ENCODE data around the gene POR. TPM values are rescaled to one million over a fixed set of nuclear protein-coding genes. Genes with fewer than 3 reads are reported as not detected.
"Not testable (repeated sequence)": the region's sequence is repeated elsewhere in the genome, so short reads cannot be mapped to it uniquely, and the experiment has no call there.

POR gene
- total RNA-seq, 5 donors from 2014 or later (not counting 1 experiment from before 2014, with no cell fraction given), result 41.1 to 83.3 (median 58.8) TPM

DNA sequence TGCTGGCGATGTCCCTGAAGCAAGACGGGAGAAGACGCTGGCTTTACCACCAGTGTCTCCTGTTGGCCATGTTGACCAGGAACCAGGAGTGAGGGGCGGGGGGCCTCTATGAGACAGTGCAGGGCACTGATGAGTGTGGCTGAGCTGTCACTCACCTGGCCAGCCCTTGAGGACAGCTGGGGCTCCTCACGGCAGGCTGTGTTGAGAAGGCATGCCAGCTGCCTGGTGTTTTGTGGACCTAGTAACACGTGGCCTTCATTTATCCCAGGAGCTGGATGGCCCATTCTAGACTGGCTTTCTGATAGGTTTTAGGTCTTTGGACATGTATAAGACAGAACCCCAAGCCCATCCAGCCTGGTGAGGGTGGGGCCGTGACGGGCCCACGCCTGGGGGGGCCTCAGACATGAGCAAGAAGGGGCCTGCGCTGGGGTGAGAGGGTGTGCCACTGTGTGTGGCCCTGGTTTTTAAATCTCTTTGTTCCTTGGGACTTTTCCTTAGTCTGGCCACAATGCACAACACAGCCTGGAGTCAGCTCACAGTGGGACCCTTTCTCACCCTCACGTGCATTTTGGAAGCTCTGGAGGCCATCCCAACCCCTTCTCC lies 25.6 kb upstream of the POR start:
- ATAC-seq (replicated peaks in 1 of 4) (peak in 2 of 4 experiments; percentile 12 to 15), DNase-seq (no peak)
- Histone ChIP-seq H3K9me3 (no peaks in the 10 kb centered on the region), H3K4me1 (ENCODE audit: control insufficient read depth in 1 of 2, extremely low read depth in 1 of 2, insufficient read depth in 2 of 2, low read length in 2 of 2) (peaks cover 0 to 2% of the 10 kb centered on the region in 2 experiments), H3K4me3 (ENCODE audit: control insufficient read depth in 1 of 2, extremely low read depth in 1 of 2, low read length in 1 of 2) (no peak overlapping the region), H3K27me3 (replicated peaks in 1 of 2; ENCODE audit: control insufficient read depth in 2 of 2, extremely low read depth in 1 of 2, insufficient read depth in 2 of 2, low read length in 1 of 2) (no peaks in the 10 kb centered on the region), H3K36me3 (ENCODE audit: control insufficient read depth in 2 of 2, extremely low read depth in 1 of 2, insufficient read depth in 1 of 2, low read length in 1 of 2) (peaks cover 9 to 41% of the 10 kb centered on the region in 2 donors), H3K27ac (ENCODE audit: low read length) (no peak overlapping the region)
- 92% methylated on average over 7 of the region's 11 CpGs for WGBS (ENCODE audit: insufficient coverage)
- CTCF ChIA-PET, result no interaction called here
- no peaks in the 10 kb centered on the region for H3K9me3 Mint-ChIP-seq
- H3K27ac Mint-ChIP-seq, result peak overlapping the region in 1 of 2 donors; percentile 44
- POLR2A ChIA-PET, result no interaction called here
- peaks cover 20% of the 10 kb centered on the region for H3K36me3 Mint-ChIP-seq
- no peak overlapping the region for H3K4me3 Mint-ChIP-seq
- peaks cover 0 to 2% (median 0%) of the 10 kb centered on the region in 3 donors for H3K4me1 Mint-ChIP-seq
- H3K27me3 Mint-ChIP-seq, result no peaks in the 10 kb centered on the region

GRCh38 chr7:75889826-75890225 lies 25.1 kb upstream of the POR start:
- Mint-ChIP-seq H3K9me3 (no peaks in the 10 kb centered on the region), H3K36me3 (peaks cover 16% of the 10 kb centered on the region), H3K27ac (no peak overlapping the region), H3K27me3 (no peaks in the 10 kb centered on the region), H3K4me1 (peaks cover 0 to 2% (median 0%) of the 10 kb centered on the region in 3 donors), H3K4me3 (no peak overlapping the region)
- DNase-seq (no peak), ATAC-seq (replicated peaks in 1 of 4) (no peak)
- Histone ChIP-seq H3K27ac (ENCODE audit: low read length) (no peak overlapping the region), H3K27me3 (replicated peaks in 1 of 2; ENCODE audit: control insufficient read depth in 2 of 2, extremely low read depth in 1 of 2, insufficient read depth in 2 of 2, low read length in 1 of 2) (no peaks in the 10 kb centered on the region), H3K36me3 (ENCODE audit: control insufficient read depth in 2 of 2, extremely low read depth in 1 of 2, insufficient read depth in 1 of 2, low read length in 1 of 2) (peaks cover 9 to 37% of the 10 kb centered on the region in 2 donors), H3K4me1 (ENCODE audit: control insufficient read depth in 1 of 2, extremely low read depth in 1 of 2, insufficient read depth in 2 of 2, low read length in 2 of 2) (peaks cover 0 to 2% of the 10 kb centered on the region in 2 experiments), H3K9me3 (no peaks in the 10 kb centered on the region), H3K4me3 (ENCODE audit: control insufficient read depth in 1 of 2, extremely low read depth in 1 of 2, low read length in 1 of 2) (no peak overlapping the region)
- CTCF ChIA-PET, result no interaction called here
- WGBS (ENCODE audit: insufficient coverage), result 69% methylated on average over 8 of the region's 11 CpGs
- POLR2A ChIA-PET, result no interaction called here

GRCh38 chr7:75891237-75891636 lies 23.7 kb upstream of the POR start:
- no CpG with 5 or more reads among the region's 7 CpGs for WGBS (ENCODE audit: insufficient coverage)
- not testable (repeated sequence) for H3K27ac Mint-ChIP-seq
- POLR2A ChIA-PET, result interaction anchor here in 1 of 2 donors (0.6 kb wide), 1 partner anchor 457 kb away, joined by 3 read pairs; no protein-coding TSS in a partner anchor

GRCh38 chr7:75891815-75892411 lies 23.0 kb upstream of the POR start:
- Histone ChIP-seq H3K36me3 (ENCODE audit: control insufficient read depth in 2 of 2, extremely low read depth in 1 of 2, insufficient read depth in 1 of 2, low read length in 1 of 2) (peaks cover 6 to 18% of the 10 kb centered on the region in 2 donors), H3K4me1 (ENCODE audit: control insufficient read depth in 1 of 2, extremely low read depth in 1 of 2, insufficient read depth in 2 of 2, low read length in 2 of 2) (peaks cover 0 to 2% of the 10 kb centered on the region in 2 experiments), H3K27ac (ENCODE audit: low read length) (no peak overlapping the region), H3K9me3 (no peaks in the 10 kb centered on the region), H3K4me3 (ENCODE audit: control insufficient read depth in 1 of 2, extremely low read depth in 1 of 2, low read length in 1 of 2) (no peak overlapping the region), H3K27me3 (replicated peaks in 1 of 2; ENCODE audit: control insufficient read depth in 2 of 2, extremely low read depth in 1 of 2, insufficient read depth in 2 of 2, low read length in 1 of 2) (no peaks in the 10 kb centered on the region)
- DNase-seq, result no peak
- Mint-ChIP-seq H3K9me3 (no peaks in the 10 kb centered on the region), H3K27me3 (no peaks in the 10 kb centered on the region), H3K4me1 (peaks cover 0 to 2% (median 0%) of the 10 kb centered on the region in 3 donors), H3K36me3 (peaks cover 16% of the 10 kb centered on the region), H3K27ac (no peak overlapping the region), H3K4me3 (no peak overlapping the region)
- CTCF ChIA-PET, result no interaction called here
- peak in 1 of 4 experiments; percentile 17 for ATAC-seq (replicated peaks in 1 of 4)
- WGBS (ENCODE audit: insufficient coverage), result 91% methylated on average over 7 of the region's 7 CpGs
- POLR2A ChIA-PET, result interaction anchor here in 1 of 2 donors (0.7 kb wide), 1 partner anchor 184 kb away, joined by 3 read pairs; no protein-coding TSS in a partner anchor

More at GRCh38 chr7:75891237-75891636, 23.7 kb upstream of the POR start:
- H3K27ac ChIP-seq (ENCODE audit: low read length); H3K4me3 ChIP-seq (ENCODE audit: control insufficient read depth in 1 of 2, extremely low read depth in 1 of 2, low read length in 1 of 2); H3K27me3 ChIP-seq (replicated peaks in 1 of 2; ENCODE audit: control insufficient read depth in 2 of 2, extremely low read depth in 1 of 2, insufficient read depth in 2 of 2, low read length in 1 of 2); H3K9me3 Mint-ChIP-seq; DNase-seq; ATAC-seq (replicated peaks in 1 of 4); H3K4me3 Mint-ChIP-seq; CTCF ChIA-PET; H3K9me3 ChIP-seq; H3K27me3 Mint-ChIP-seq; H3K4me1 ChIP-seq (ENCODE audit: control insufficient read depth in 1 of 2, extremely low read depth in 1 of 2, insufficient read depth in 2 of 2, low read length in 2 of 2); H3K4me1 Mint-ChIP-seq: not testable (repeated sequence)
- peaks cover 6 to 23% of the 10 kb centered on the region in 2 donors for H3K36me3 ChIP-seq (ENCODE audit: control insufficient read depth in 2 of 2, extremely low read depth in 1 of 2, insufficient read depth in 1 of 2, low read length in 1 of 2)
- H3K36me3 Mint-ChIP-seq, result peaks cover 16% of the 10 kb centered on the region

DNA sequence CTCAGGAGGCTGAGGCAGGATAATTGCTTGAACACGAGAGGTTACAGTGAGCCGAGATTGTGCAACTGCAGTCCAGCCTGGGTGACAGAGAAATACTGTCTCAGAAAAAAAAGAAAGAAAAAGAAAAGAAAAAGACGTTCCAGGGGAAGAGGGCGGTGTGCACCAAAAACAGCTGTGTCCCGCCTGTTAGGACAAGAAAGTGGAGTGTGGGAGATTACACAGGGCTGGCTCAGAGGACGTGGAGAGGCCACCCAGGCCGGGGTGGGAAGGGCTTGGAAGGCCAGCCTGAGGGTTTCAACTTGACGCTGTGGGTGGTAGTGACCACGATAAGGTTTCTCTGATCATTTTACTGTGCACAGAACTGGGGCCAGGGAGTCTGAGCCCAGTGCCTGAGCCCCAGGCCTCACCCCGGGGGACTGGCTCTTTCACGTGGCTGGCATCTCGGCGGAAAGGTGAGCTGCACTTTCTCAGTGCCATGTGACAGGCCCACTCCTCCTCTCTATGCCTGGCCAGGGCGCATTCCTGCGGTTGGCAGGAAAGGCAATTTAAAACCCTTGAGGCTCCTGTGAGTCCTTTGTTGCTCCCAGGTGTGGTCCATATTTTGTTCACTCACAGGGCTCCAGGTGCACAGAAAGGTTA lies 22.2 kb upstream of the POR start:
- Histone ChIP-seq H3K27ac (ENCODE audit: low read length) (no peak overlapping the region), H3K4me1 (ENCODE audit: control insufficient read depth in 1 of 2, extremely low read depth in 1 of 2, insufficient read depth in 2 of 2, low read length in 2 of 2) (peaks cover 0 to 2% of the 10 kb centered on the region in 2 experiments), H3K27me3 (replicated peaks in 1 of 2; ENCODE audit: control insufficient read depth in 2 of 2, extremely low read depth in 1 of 2, insufficient read depth in 2 of 2, low read length in 1 of 2) (no peaks in the 10 kb centered on the region), H3K4me3 (ENCODE audit: control insufficient read depth in 1 of 2, extremely low read depth in 1 of 2, low read length in 1 of 2) (no peak overlapping the region), H3K9me3 (no peaks in the 10 kb centered on the region), H3K36me3 (ENCODE audit: control insufficient read depth in 2 of 2, extremely low read depth in 1 of 2, insufficient read depth in 1 of 2, low read length in 1 of 2) (peaks cover 6 to 12% of the 10 kb centered on the region in 2 donors)
- ATAC-seq (replicated peaks in 1 of 4) (no peak), DNase-seq (no peak)
- Mint-ChIP-seq H3K4me3 (no peak overlapping the region), H3K9me3 (no peaks in the 10 kb centered on the region), H3K36me3 (peaks cover 13% of the 10 kb centered on the region), H3K27me3 (no peaks in the 10 kb centered on the region), H3K27ac (no peak overlapping the region), H3K4me1 (peaks cover 0 to 2% (median 0%) of the 10 kb centered on the region in 3 donors)
- POLR2A ChIA-PET, result no interaction called here
- CTCF ChIA-PET, result no interaction called here
- 74% methylated on average over 13 of the region's 15 CpGs for WGBS (ENCODE audit: insufficient coverage)

DNA sequence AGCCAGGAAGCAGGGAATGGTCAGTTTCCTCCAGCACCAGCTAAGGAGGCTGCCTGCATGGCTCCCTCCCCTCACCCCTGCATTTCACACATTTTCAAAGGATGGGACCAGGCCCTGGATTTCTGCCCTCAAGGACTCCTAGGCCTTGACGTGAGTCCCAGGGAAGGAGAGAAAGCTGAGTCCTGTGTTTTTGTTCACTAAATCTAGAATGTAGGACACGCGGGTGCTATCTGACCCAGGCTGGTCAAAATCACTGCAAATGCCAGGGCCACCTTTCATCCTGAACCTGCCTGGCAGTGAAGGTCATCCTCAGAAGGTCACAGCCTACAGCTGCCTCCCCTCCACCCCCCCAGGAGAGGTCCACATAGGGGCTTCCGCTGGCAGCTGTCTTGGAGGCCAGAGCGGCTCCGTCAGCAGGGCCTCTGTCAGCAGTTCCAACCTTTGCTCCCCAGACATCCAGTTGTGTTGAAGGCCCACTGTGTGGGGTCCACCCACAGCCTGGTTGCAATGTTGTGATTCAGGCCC lies 18.1 kb upstream of the POR start:
- ATAC-seq (replicated peaks in 1 of 4) (no peak), DNase-seq (no peak)
- Histone ChIP-seq H3K9me3 (no peaks in the 10 kb centered on the region), H3K27me3 (replicated peaks in 1 of 2; ENCODE audit: control insufficient read depth in 2 of 2, extremely low read depth in 1 of 2, insufficient read depth in 2 of 2, low read length in 1 of 2) (peaks cover 0 to 8% of the 10 kb centered on the region in 2 experiments), H3K36me3 (ENCODE audit: control insufficient read depth in 2 of 2, extremely low read depth in 1 of 2, insufficient read depth in 1 of 2, low read length in 1 of 2) (no peaks in the 10 kb centered on the region), H3K4me3 (ENCODE audit: control insufficient read depth in 1 of 2, extremely low read depth in 1 of 2, low read length in 1 of 2) (no peak overlapping the region), H3K4me1 (ENCODE audit: control insufficient read depth in 1 of 2, extremely low read depth in 1 of 2, insufficient read depth in 2 of 2, low read length in 2 of 2) (no peaks in the 10 kb centered on the region), H3K27ac (ENCODE audit: low read length) (no peak overlapping the region)
- no peaks in the 10 kb centered on the region for H3K9me3 Mint-ChIP-seq
- no peaks in the 10 kb centered on the region for H3K36me3 Mint-ChIP-seq
- H3K4me1 Mint-ChIP-seq, result no peaks in the 10 kb centered on the region
- ChIA-PET POLR2A (no interaction called here), CTCF (no interaction called here)
- 83% methylated on average over 6 of the region's 6 CpGs for WGBS (ENCODE audit: insufficient coverage)
- H3K27me3 Mint-ChIP-seq, result no peaks in the 10 kb centered on the region
- H3K4me3 Mint-ChIP-seq, result no peak overlapping the region
- no peak overlapping the region for H3K27ac Mint-ChIP-seq

Measured in T-cell (primary cell).